Measurements from ENCODE around the gene TPM1. TPM values are rescaled to one million over a fixed set of nuclear protein-coding genes. Genes with fewer than 3 reads are reported as not detected.

The TPM1 gene
- total and polyA plus RNA-seq, 8 donors, result 230 to 2,605 (median 783) TPM

DNA sequence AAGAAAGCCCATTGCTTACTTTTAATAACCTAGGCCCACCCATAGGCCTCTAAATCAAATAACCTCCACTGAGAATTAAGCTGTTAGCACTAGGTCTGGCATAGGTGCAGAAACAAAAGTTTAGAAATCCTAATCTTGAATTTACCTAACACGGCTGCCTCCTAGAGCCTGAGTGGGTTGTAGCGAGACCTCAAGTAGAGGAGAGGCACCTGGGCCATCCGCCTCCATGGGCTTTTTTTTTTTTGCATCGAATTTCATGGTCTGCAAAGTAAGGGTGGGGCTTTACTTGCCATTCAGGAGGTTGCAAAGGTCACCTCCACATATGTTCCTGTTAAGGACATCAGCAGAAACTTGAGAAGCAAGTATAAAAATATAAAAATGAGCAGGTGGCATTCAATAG, 6.6 kb upstream of the TPM1 start:
- H3K4me1 ChIP-seq, result peaks cover 0 to under 1% (median 0%) of the 10 kb centered on the region in 4 donors
- intact Hi-C loops (cut with DNase I; ENCODE audit: low total_unique reads), result no loop called here
- DNase-seq, result no peak
- peaks cover 0 to 10% (median 0%) of the 10 kb centered on the region in 3 donors for H3K27me3 ChIP-seq
- no peaks in the 10 kb centered on the region for H3K9me3 ChIP-seq
- 46 to 71% (median 54%) methylated on average over 4 of the region's 4 CpGs for WGBS, 5 donors
- H3K4me3 ChIP-seq, result no peak overlapping the region
- H3K36me3 ChIP-seq, result no peaks in the 10 kb centered on the region
- no peak for TF ChIP-seq POLR2AphosphoS5 (IDR thresholded peaks at IDR 0.05)
- no peak for TF ChIP-seq EP300 (IDR thresholded peaks at IDR 0.05)
- TF ChIP-seq POLR2A (IDR thresholded peaks at IDR 0.05), result no peak
- TF ChIP-seq, protein P1, sequence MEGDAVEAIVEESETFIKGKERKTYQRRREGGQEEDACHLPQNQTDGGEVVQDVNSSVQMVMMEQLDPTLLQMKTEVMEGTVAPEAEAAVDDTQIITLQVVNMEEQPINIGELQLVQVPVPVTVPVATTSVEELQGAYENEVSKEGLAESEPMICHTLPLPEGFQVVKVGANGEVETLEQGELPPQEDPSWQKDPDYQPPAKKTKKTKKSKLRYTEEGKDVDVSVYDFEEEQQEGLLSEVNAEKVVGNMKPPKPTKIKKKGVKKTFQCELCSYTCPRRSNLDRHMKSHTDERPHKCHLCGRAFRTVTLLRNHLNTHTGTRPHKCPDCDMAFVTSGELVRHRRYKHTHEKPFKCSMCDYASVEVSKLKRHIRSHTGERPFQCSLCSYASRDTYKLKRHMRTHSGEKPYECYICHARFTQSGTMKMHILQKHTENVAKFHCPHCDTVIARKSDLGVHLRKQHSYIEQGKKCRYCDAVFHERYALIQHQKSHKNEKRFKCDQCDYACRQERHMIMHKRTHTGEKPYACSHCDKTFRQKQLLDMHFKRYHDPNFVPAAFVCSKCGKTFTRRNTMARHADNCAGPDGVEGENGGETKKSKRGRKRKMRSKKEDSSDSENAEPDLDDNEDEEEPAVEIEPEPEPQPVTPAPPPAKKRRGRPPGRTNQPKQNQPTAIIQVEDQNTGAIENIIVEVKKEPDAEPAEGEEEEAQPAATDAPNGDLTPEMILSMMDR (IDR thresholded peaks at IDR 0.05), result no peak
- no peak overlapping the region for H3K27ac ChIP-seq

DNA sequence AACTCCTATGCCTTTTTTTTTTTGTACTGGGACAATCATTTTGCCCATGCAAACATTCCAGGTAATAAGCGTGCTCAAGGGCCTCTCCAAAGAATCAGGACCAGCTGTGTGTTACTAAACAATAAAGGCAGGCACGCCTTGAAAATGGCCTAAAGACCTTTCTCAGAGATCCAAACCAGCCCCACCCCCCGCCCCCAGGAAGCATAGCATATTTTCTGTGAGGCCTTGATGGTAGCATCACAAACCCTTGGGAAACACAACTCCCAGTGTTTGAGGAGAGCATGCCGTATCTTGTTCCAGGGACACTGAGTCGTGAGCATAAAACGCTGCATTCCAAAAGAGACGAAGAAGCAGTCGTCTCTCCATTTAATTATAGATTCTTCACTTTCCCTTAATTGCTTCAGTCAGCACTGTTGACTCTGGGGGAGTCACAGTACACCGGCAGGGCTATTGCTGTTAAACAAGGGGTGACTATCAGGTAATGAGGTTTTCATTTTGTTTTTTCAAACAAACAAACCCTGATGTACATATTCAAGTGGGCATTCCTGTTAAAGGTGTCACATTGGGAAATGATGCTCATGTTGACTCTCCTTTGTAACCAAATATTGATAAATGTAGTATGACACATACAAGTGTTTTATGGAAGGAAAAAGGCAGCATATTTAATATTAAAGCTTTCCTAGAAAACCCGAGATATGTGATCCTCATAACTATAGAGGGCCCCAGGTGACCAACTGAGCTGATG, 4.4 kb upstream of the TPM1 start:
- Histone ChIP-seq H3K27me3 (peaks cover 0 to 32% (median 13%) of the 10 kb centered on the region in 3 donors), H3K4me3 (no peak overlapping the region), H3K36me3 (no peaks in the 10 kb centered on the region), H3K27ac (no peak overlapping the region), H3K9me3 (no peaks in the 10 kb centered on the region), H3K4me1 (peaks cover 10 to 22% (median 14%) of the 10 kb centered on the region in 4 donors)
- 76 to 81% (median 79%) methylated on average over 10 of the region's 10 CpGs for whole genome bisulfite sequencing, 5 donors
- intact Hi-C loops (cut with DNase I; ENCODE audit: low total_unique reads), result no loop called here
- TF ChIP-seq EP300 (IDR thresholded peaks at IDR 0.05) (no peak), POLR2AphosphoS5 (IDR thresholded peaks at IDR 0.05) (no peak), POLR2A (IDR thresholded peaks at IDR 0.05) (no peak)
- TF ChIP-seq, protein P1 (IDR thresholded peaks at IDR 0.05), result no peak
- no peak for DNase-seq

DNA sequence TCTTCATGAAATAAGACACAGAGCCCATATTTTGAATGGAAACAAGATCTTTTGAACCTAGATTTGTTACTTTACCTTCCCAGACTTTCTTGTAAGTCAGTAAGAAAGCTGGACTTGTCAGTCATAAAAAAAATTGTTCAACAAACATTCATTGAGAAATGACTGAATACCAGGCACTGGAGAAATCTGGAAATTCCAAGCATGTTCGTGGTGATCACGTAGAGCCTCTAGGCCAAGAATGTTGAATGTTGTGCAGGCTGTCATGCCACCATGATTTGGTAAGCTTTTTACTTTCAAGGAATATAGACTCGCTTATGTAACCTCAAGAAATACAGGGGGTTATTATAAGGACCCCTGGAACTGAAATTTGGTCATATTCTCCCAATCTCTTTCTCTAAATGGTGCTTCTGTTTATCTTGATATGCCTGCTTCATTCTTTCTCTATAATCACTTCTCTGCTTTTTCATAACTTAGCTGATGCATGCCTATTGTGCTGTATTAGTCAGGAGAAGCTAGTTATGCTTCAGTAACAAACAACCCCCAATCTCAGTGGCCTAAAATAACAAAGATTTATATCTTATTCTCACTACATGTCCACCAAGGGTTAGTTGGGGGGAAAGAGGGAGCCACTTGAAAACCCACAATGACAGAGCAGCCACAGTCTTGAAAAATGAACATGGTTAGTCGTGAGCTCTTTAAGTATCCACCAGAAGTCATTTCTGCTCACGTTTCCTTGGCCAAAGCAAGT, 3.4 kb upstream of the TPM1 start:
- Histone ChIP-seq H3K27ac (no peak overlapping the region), H3K4me3 (no peak overlapping the region), H3K9me3 (no peaks in the 10 kb centered on the region), H3K4me1 (peaks cover 20 to 31% (median 24%) of the 10 kb centered on the region in 4 donors), H3K36me3 (peaks cover 0 to 9% (median 0%) of the 10 kb centered on the region in 4 donors), H3K27me3 (peaks cover 0 to 41% (median 19%) of the 10 kb centered on the region in 3 donors)
- WGBS, 5 donors, result 87 to 93% (median 91%) methylated on average over 5 of the region's 5 CpGs
- TF ChIP-seq EP300 (IDR thresholded peaks at IDR 0.05), result no peak
- TF ChIP-seq POLR2AphosphoS5 (IDR thresholded peaks at IDR 0.05), result no peak
- TF ChIP-seq, protein P1 (IDR thresholded peaks at IDR 0.05), result no peak
- TF ChIP-seq POLR2A (IDR thresholded peaks at IDR 0.05), result no peak
- DNase-seq, result no peak
- intact Hi-C loops (cut with DNase I; ENCODE audit: low total_unique reads), result no loop called here

DNA sequence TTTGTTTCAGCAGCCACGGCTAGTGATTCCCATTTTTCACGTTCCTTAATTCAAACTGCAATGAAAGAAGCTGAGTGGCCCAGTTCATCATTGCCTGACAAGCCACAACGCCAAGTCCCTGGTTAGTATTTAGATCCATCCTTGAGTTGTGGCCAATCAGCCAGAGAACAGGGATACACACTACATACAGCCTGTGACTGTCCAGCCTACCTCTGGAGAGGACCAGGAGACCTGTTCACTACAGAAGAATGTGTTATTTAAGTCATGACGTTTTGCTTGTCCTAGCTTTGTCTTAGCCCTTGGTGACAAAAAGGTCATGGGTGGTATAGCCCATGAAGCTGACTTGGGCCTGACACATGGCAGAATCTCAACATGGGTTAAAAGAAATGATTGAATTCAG, 2.7 kb upstream of the TPM1 start:
- 86 to 92% (median 92%) methylated on average over 4 of the region's 4 CpGs for WGBS, 5 donors
- Histone ChIP-seq H3K27ac (no peak overlapping the region), H3K36me3 (peaks cover 0 to 16% (median 0%) of the 10 kb centered on the region in 4 donors), H3K4me1 (peaks cover 25 to 38% (median 27%) of the 10 kb centered on the region in 4 donors), H3K4me3 (no peak overlapping the region), H3K9me3 (no peaks in the 10 kb centered on the region), H3K27me3 (peaks cover 0 to 48% (median 25%) of the 10 kb centered on the region in 3 donors)
- intact Hi-C loops (cut with DNase I; ENCODE audit: low total_unique reads), result loop anchor here (10.0 kb wide), 1 partner anchor 55 kb away; no protein-coding TSS in a partner anchor
- DNase-seq, result no peak
- TF ChIP-seq POLR2AphosphoS5 (IDR thresholded peaks at IDR 0.05) (no peak), EP300 (IDR thresholded peaks at IDR 0.05) (no peak), POLR2A (IDR thresholded peaks at IDR 0.05) (no peak)
- TF ChIP-seq, protein P1 (IDR thresholded peaks at IDR 0.05), result no peak
